GM10248 (cell line): ENCODE measurements around the gene KLHL20.
"Not testable (repeated sequence)": the region's sequence is repeated elsewhere in the genome, so short reads cannot be mapped to it uniquely, and the experiment has no call there.

Experiments used
- CTCF ChIA-PET: fragments of 300-600 bp; sonication (Branson Sonifier 250); formaldehyde crosslinking; extraction: SDS; loops from one replicate; lab custom pipeline; 2021; ENCODE audit warnings: antibody characterized with exemption; lab: Yijun Ruan, JAX
- POLR2A ChIA-PET: fragments of 350-650 bp; sonication (Branson Sonifier 250); formaldehyde crosslinking; extraction: SDS; loops from one replicate; lab custom pipeline; 2020; ENCODE audit warnings: antibody characterized with exemption; lab: Yijun Ruan, JAX
- DNase-seq: peaks from one replicate; pipeline ENCODE4 v3.0.0; 2012; ENCODE audit errors: extremely low spot score
- TF ChIP-seq, protein P1 (sequence below): IDR thresholded peaks from 2 replicates; pipeline ENCODE4 v1.5.1; 2012; ENCODE audit warnings: mild to moderate bottlenecking, low read depth; ENCODE audit errors: extremely low read depth, missing control alignments, control extremely low read depth

Gene KLHL20

DNA sequence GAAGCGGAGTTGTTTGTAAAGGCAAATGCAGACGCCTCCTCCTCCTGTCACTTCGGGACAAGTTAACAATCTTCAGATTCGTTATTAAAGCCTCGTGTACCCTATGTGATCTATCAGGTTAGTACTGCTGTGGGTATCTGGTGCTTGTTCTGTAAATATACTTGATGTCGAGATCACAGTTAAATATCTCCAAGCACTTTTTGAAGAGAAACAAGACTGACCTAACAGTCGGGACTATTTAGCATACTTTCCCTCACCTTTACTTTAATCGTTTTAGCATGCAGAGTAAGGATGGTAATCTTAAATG is 710 bp downstream of the KLHL20 start:
- ChIA-PET CTCF (interaction anchor here (0.9 to 1.0 kb wide), 2 partner anchors 284 to 285 kb away, joined by 3 read pairs; no protein-coding TSS in a partner anchor), POLR2A (no interaction called here)
- no peak for DNase-seq
- TF ChIP-seq, protein P1, sequence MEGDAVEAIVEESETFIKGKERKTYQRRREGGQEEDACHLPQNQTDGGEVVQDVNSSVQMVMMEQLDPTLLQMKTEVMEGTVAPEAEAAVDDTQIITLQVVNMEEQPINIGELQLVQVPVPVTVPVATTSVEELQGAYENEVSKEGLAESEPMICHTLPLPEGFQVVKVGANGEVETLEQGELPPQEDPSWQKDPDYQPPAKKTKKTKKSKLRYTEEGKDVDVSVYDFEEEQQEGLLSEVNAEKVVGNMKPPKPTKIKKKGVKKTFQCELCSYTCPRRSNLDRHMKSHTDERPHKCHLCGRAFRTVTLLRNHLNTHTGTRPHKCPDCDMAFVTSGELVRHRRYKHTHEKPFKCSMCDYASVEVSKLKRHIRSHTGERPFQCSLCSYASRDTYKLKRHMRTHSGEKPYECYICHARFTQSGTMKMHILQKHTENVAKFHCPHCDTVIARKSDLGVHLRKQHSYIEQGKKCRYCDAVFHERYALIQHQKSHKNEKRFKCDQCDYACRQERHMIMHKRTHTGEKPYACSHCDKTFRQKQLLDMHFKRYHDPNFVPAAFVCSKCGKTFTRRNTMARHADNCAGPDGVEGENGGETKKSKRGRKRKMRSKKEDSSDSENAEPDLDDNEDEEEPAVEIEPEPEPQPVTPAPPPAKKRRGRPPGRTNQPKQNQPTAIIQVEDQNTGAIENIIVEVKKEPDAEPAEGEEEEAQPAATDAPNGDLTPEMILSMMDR: no peak

- CTCF ChIA-PET: interaction anchor here (1.4 to 1.8 kb wide), 4 partner anchors 8 to 287 kb away, joined by 3 to 7 read pairs (median 6); no protein-coding TSS in a partner anchor
- DNase-seq: no peak
- TF ChIP-seq, protein P1: no peak
- POLR2A ChIA-PET: no interaction called here
These were observed 2.5 kb downstream of the KLHL20 start for GRCh38 chr1:173717238-173717637.

GRCh38 chr1:173731331-173731730 is 16.6 kb downstream of the KLHL20 start:
- POLR2A ChIA-PET, CTCF ChIA-PET, DNase-seq: not testable (repeated sequence)

DNA sequence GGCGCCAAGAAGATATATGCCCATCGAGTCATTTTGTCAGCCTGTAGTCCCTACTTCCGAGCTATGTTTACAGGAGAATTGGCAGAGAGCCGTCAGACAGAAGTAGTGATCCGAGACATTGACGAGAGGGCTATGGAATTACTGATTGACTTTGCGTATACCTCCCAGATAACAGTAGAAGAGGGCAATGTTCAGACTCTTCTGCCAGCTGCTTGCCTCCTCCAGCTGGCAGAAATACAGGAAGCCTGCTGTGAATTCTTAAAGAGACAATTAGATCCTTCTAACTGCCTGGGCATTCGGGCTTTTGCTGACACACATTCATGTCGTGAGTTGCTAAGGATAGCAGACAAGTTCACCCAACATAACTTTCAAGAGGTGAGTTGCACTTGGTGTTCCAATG is 19.1 kb downstream of the KLHL20 start:
- CTCF ChIA-PET: interaction anchor here (1.4 kb wide), 1 partner anchor 16 kb away, joined by 5 read pairs; no protein-coding TSS in a partner anchor
- POLR2A ChIA-PET: interaction anchor here (0.7 kb wide), 1 partner anchor 20 kb away, joined by 3 read pairs; the partner anchor contains the start of gene KLHL20
- DNase-seq: no peak
- TF ChIP-seq, protein P1: no peak

DNA sequence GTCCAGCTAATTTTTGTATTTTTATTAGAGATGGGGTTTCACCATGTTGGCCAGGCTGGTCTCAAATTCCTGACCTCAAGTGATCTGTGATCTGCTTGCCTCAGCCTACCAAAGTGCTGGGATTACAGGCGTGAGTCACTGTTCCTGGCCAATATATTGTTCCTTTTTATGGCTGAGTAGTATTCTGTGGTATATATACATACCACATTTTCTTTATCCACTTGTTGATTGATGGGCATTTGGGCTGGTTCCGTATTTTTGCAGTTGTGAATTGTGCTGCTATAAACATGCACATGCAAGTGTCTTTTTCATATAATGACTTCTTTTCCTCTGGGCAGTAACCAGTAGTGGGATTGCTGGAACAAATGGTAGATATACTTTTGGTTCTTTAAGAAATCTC is 21.3 kb downstream of the KLHL20 start:
- CTCF ChIA-PET: interaction anchor here (1.2 kb wide), 1 partner anchor 12 kb away, joined by 3 read pairs; no protein-coding TSS in a partner anchor
- DNase-seq, POLR2A ChIA-PET: not testable (repeated sequence)

DNA sequence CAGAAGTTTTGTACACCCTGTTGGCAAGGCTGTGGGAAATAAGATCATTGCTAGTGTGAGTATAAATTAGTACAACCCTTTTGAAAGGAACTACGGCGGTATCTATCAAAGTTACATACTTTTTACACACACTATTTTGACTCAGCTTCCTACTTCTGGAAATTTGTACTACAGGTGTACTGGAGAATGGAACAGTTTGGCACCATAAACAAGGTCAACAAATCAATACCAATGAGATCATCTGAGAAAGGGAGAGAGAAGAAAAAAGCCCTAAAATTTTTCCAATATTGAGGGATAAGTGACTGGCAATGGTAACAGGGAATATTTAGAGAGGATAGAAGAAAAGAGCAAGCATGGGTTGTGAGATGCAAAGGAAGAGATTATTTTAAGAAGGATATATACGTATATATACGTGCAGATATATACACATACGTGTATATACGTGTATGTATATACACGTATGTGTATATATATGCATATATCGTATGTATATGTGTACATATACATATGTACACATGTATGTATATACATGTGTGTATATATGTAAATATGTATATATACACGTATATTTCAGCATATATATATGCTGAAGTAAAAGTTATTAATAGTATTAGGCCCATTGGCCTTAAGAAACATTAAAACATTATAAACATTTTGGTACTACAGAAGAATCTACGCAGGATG is 27.6 kb downstream of the KLHL20 start:
- DNase-seq: no peak
- TF ChIP-seq, protein P1: no peak
- ChIA-PET POLR2A (no interaction called here), CTCF (no interaction called here)

GRCh38 chr1:173744651-173745050 is 29.9 kb downstream of the KLHL20 start:
- ChIA-PET CTCF (no interaction called here), POLR2A (no interaction called here)
- no peak for DNase-seq
- TF ChIP-seq, protein P1: no peak
